ENCODE measurements around the gene RARB. TPM values are rescaled to one million over a fixed set of nuclear protein-coding genes. Genes with fewer than 3 reads are reported as not detected.

Gene RARB
- total and polyA plus RNA-seq, 10 donors = 1.5 to 13.0 (median 7.5) TPM

DNA sequence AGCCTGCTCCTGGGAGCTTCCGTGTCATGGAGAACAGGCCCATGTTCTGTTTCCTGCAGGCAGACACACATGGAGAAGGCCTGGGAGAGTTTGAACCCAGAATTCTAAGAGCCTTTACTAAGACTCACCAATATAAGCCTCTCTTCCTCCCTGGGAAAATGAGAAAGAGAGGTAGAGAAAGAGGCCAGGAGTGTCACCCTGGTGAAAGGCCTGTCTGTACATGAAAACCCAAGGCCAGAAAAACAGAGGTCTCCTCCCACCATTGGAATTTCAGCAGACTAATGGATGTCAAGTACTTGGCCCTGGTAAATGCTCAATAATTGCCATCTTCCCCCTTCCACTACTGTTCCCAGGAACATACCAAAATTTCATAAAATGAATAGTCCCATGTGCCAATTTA is 119.0 kb downstream of the RARB start:
- intact Hi-C loops (cut with DNase I; ENCODE audit: low total_unique reads) = no loop called here
- WGBS, 5 donors = 87 to 100% (median 97%) methylated on average over 1 of the region's 1 CpG
- Histone ChIP-seq H3K9me3 (no peaks in the 10 kb centered on the region), H3K36me3 (no peaks in the 10 kb centered on the region), H3K27me3 (replicated peaks in 1 of 7) (no peaks in the 10 kb centered on the region), H3K4me1 (no peaks in the 10 kb centered on the region), H3K4me3 (no peak overlapping the region), H3K27ac (no peak overlapping the region)
- no peak for DNase-seq
- TF ChIP-seq, protein P1, sequence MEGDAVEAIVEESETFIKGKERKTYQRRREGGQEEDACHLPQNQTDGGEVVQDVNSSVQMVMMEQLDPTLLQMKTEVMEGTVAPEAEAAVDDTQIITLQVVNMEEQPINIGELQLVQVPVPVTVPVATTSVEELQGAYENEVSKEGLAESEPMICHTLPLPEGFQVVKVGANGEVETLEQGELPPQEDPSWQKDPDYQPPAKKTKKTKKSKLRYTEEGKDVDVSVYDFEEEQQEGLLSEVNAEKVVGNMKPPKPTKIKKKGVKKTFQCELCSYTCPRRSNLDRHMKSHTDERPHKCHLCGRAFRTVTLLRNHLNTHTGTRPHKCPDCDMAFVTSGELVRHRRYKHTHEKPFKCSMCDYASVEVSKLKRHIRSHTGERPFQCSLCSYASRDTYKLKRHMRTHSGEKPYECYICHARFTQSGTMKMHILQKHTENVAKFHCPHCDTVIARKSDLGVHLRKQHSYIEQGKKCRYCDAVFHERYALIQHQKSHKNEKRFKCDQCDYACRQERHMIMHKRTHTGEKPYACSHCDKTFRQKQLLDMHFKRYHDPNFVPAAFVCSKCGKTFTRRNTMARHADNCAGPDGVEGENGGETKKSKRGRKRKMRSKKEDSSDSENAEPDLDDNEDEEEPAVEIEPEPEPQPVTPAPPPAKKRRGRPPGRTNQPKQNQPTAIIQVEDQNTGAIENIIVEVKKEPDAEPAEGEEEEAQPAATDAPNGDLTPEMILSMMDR (IDR thresholded peaks at IDR 0.05 in 8 of 11, conservative IDR thresholded peaks at IDR 0.05 in 3 of 11) = no peak
- TF ChIP-seq POLR2A (IDR thresholded peaks at IDR 0.05) = no peak
- no peak for TF ChIP-seq POLR2AphosphoS5 (IDR thresholded peaks at IDR 0.05)

DNA sequence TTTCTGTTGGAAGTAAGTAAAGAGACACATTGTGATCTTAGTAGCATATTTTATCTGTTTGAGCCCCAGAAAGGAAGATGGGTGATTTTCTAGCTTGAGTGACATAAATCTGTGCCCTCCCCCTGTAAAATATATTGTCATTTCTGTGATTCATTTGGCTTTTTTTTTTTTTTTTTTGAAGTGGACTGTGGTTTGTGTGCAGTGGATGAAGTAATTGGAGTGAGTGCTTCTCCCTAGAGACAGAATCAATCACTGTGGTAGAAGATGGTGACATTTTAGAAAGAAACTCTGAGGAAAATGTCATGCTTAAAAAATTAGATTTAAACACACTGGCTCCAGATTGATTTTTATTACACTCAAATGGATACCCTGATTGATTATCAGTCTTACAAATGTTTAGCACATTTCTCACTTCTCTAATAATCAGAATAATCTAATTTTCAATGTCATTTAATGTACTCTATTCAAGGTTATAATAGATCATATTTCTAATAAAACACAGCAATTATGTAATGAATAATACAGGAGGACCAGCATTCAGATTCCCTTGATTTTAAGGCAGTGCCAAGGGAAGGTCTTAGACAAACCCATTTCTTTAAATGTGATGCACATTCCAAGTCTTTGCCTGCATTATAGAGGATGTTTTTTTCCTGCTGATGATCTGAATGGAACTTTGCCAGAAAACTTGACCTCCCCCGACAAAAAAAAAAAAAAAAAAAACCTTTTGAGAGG is 120.0 kb downstream of the RARB start:
- H3K4me3 ChIP-seq = no peak overlapping the region
- no peak for DNase-seq
- H3K9me3 ChIP-seq = no peaks in the 10 kb centered on the region
- no peaks in the 10 kb centered on the region for H3K36me3 ChIP-seq
- intact Hi-C loops (cut with DNase I; ENCODE audit: low total_unique reads) = no loop called here
- WGBS, 5 donors = 48 to 61% (median 59%) methylated on average over 1 of the region's 1 CpG
- H3K27ac ChIP-seq = no peak overlapping the region
- H3K4me1 ChIP-seq = no peaks in the 10 kb centered on the region
- TF ChIP-seq POLR2AphosphoS5 (IDR thresholded peaks at IDR 0.05) (no peak), POLR2A (IDR thresholded peaks at IDR 0.05) (no peak)
- TF ChIP-seq, protein P1 (IDR thresholded peaks at IDR 0.05 in 8 of 11, conservative IDR thresholded peaks at IDR 0.05 in 3 of 11) = no peak
- no peaks in the 10 kb centered on the region for H3K27me3 ChIP-seq (replicated peaks in 1 of 7)

DNA sequence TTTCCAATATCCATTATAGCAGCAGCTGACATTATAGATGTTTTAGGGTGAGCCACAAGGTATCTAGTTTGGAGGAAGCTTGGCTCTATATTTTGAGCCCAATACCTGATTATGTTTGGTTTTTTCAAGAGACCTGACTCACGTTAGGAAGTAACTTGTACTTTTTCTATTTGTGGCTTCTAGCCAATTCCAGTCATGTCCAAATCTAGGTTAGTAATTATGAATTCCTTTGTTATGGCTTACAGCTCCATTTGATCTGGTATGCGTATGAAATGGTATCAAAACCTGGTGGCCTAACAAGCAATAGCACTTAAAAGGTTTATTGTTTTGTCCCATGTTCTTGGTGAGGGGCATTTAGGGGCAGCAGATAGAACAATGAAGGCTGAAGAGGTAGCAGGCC is 120.8 kb downstream of the RARB start:
- DNase-seq = no peak
- no peak overlapping the region for H3K4me3 ChIP-seq
- no peaks in the 10 kb centered on the region for H3K36me3 ChIP-seq
- TF ChIP-seq, protein P1 (IDR thresholded peaks at IDR 0.05 in 8 of 11, conservative IDR thresholded peaks at IDR 0.05 in 3 of 11) = no peak
- TF ChIP-seq POLR2AphosphoS5 (IDR thresholded peaks at IDR 0.05) (no peak), POLR2A (IDR thresholded peaks at IDR 0.05) (no peak)
- H3K9me3 ChIP-seq = no peaks in the 10 kb centered on the region
- H3K4me1 ChIP-seq = no peaks in the 10 kb centered on the region
- no peaks in the 10 kb centered on the region for H3K27me3 ChIP-seq (replicated peaks in 1 of 7)
- WGBS, 5 donors = 60 to 88% (median 78%) methylated on average over 2 of the region's 2 CpGs
- no peak overlapping the region for H3K27ac ChIP-seq
- intact Hi-C loops (cut with DNase I; ENCODE audit: low total_unique reads) = no loop called here

DNA sequence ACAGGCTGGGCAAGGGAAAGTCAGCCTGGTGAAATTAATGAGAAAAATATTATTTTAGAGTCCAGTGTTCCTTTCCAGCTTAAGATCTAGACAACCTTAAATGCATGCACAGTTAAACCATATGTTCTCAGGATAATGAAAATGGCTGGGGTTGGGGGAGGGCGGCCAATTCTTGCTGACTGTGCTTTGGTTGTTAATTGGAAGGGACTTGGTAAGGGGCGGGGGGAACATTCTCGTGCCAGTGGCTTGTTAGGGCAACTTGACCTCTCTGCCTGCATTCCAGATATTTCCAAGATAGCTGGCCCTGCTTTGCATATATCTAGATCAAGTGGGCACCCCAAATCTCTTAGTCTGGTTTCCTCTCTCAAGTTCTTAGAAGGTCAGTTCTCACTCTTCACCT is 124.2 kb downstream of the RARB start:
- TF ChIP-seq POLR2AphosphoS5 (IDR thresholded peaks at IDR 0.05) = no peak
- TF ChIP-seq, protein P1 (IDR thresholded peaks at IDR 0.05 in 8 of 11, conservative IDR thresholded peaks at IDR 0.05 in 3 of 11) = no peak
- TF ChIP-seq POLR2A (IDR thresholded peaks at IDR 0.05) = no peak
- intact Hi-C loops (cut with DNase I; ENCODE audit: low total_unique reads) = no loop called here
- Histone ChIP-seq H3K9me3 (no peaks in the 10 kb centered on the region), H3K4me3 (no peak overlapping the region), H3K27ac (no peak overlapping the region), H3K36me3 (no peaks in the 10 kb centered on the region), H3K27me3 (replicated peaks in 1 of 7) (no peaks in the 10 kb centered on the region), H3K4me1 (peaks cover 0 to 11% (median 0%) of the 10 kb centered on the region in 6 donors)
- WGBS, 5 donors = 85 to 94% (median 91%) methylated on average over 3 of the region's 3 CpGs
- no peak for DNase-seq
